GM23248 (cell line): Measurements from ENCODE around the gene NOSIP. TPM values are rescaled to one million over a fixed set of nuclear protein-coding genes. Genes with fewer than 3 reads are reported as not detected.
"Not testable (repeated sequence)": the region's sequence is repeated elsewhere in the genome, so short reads cannot be mapped to it uniquely, and the experiment has no call there.

Experiments used
- DNase-seq: peaks from one replicate; pipeline ENCODE4 v3.0.0-alpha.2; 2015
- H2AFZ ChIP-seq: fragments of 200-600 bp; sonication (generic); 2 replicates; pipeline ENCODE4 v1.6.1; 2016; ENCODE audit warnings: antibody characterized with exemption
- H3F3A ChIP-seq: fragments of 200-600 bp; sonication (generic); 2 replicates; pipeline ENCODE4 v1.6.1; 2016; ENCODE audit warnings: mild to moderate bottlenecking, antibody characterized with exemption, mixed run types; ENCODE audit not compliant: insufficient read depth
- H3K27ac ChIP-seq: fragments of 200-600 bp; sonication (generic); 2 replicates; pipeline ENCODE4 v1.5.1; 2016; ENCODE audit warnings: mild to moderate bottlenecking
- H3K27me3 ChIP-seq: fragments of 200-600 bp; sonication (generic); replicated peaks from 2 replicates; pipeline ENCODE4 v1.6.1; 2016; ENCODE audit warnings: mild to moderate bottlenecking; ENCODE audit not compliant: insufficient read depth
- H3K36me3 ChIP-seq: fragments of 200-600 bp; sonication (generic); 2 replicates; pipeline ENCODE4 v1.6.1; 2016; ENCODE audit warnings: low read depth, mild to moderate bottlenecking
- H3K4me1 ChIP-seq: fragments of 200-600 bp; sonication (generic); 2 replicates; pipeline ENCODE4 v1.6.1; 2016; ENCODE audit warnings: mild to moderate bottlenecking; ENCODE audit not compliant: insufficient read depth
- H3K4me2 ChIP-seq: fragments of 200-600 bp; sonication (generic); one replicate; pipeline ENCODE4 v1.6.1; 2016; ENCODE audit warnings: mild to moderate bottlenecking; ENCODE audit not compliant: unreplicated experiment
- H3K4me3 ChIP-seq: fragments of 200-600 bp; sonication (generic); 2 replicates; pipeline ENCODE4 v1.5.1; 2016; ENCODE audit warnings: mild to moderate bottlenecking
- H3K79me2 ChIP-seq: fragments of 200-600 bp; sonication (generic); 2 replicates; pipeline ENCODE4 v1.6.1; 2016; ENCODE audit warnings: mild to moderate bottlenecking; ENCODE audit not compliant: insufficient read depth
- H3K9ac ChIP-seq: fragments of 200-600 bp; sonication (generic); 2 replicates; pipeline ENCODE4 v1.6.1; 2016; ENCODE audit warnings: mild to moderate bottlenecking
- H3K9me2 ChIP-seq: fragments of 200-600 bp; sonication (generic); 2 replicates; pipeline ENCODE4 v1.6.1; 2016; ENCODE audit warnings: mixed run types, mild to moderate bottlenecking, moderate library complexity; ENCODE audit not compliant: insufficient read depth
- H3K9me3 ChIP-seq: fragments of 200-600 bp; sonication (generic); one replicate; pipeline ENCODE4 v1.6.1; 2017; ENCODE audit warnings: low read depth
- H4K20me1 ChIP-seq: fragments of 200-600 bp; sonication (generic); 2 replicates; pipeline ENCODE4 v1.6.0; 2016; ENCODE audit not compliant: insufficient read depth
- EZH2 ChIP-seq: fragments of 200-600 bp; sonication (generic); IDR thresholded peaks from 2 replicates; pipeline ENCODE4 v1.6.1; 2018; ENCODE audit warnings: antibody characterized with exemption, mild to moderate bottlenecking; ENCODE audit not compliant: insufficient read depth, poor library complexity, severe bottlenecking
- EZH2phosphoT487 ChIP-seq: fragments of 200-600 bp; sonication (generic); IDR thresholded peaks from 2 replicates; pipeline ENCODE4 v1.6.1; 2018; ENCODE audit warnings: antibody characterized with exemption, moderate library complexity, mild to moderate bottlenecking, low read depth; ENCODE audit not compliant: insufficient read depth
- WGBS, 2 experiments: methylation state at CpG; one replicate each; pipeline ENCODE4 v1.1.6; 2015 to 2017; ENCODE audit warnings: low lambda C conversion rate in 2 of 2, low coverage in 1 of 2; ENCODE audit errors: missing lambda C conversion rate in 2 of 2; 5-methylcytosine and 5-hydroxymethylcytosine counted together
- in situ Hi-C: fragments of 300-500 bp; cut with MboI; formaldehyde crosslinking; loops from 2 replicates; pipeline ENCODE4 v1.15.0; 2020
- polyA plus RNA-seq: library from polyadenylated mRNA; unstranded; fragments of >200 nt; fragmentation: Nextera tagmentation; extraction: Ambion mirVana; gene quantifications from 2 replicates; pipeline ENCODE4 v1.2.1, GENCODE V29; 2016
- total RNA-seq: library from RNA; depleted of rRNA; stranded (reverse); fragments of >200 nt; shearing (Covaris generic); gene quantifications from 2 replicates; pipeline ENCODE4 v1.2.3, GENCODE V29; 2014; rRNA removed

Gene NOSIP
- 46.0 and 53.2 TPM in 2 replicates for total RNA-seq
- 78.7 and 84.3 TPM in 2 replicates for polyA plus RNA-seq

GRCh38 chr19:49580264-49581006 is at the start of gene NOSIP:
TSS of gene NOSIP (minus strand) at chr19:49580556. CDS start at chr19:49560691, 19,865 bp downstream.
- Histone ChIP-seq H3K4me1 (peaks cover 8% of the 10 kb centered on the region), H3K27me3 (no peaks in the 10 kb centered on the region), H2AFZ (peak within 1 kb of the TSS; percentile 95), H3K9me3 (no peaks in the 10 kb centered on the region), H3K9ac (peak within 1 kb of the TSS; percentile 85), H4K20me1 (no peaks in the 10 kb centered on the region), H3K79me2 (peaks cover 48% of the 10 kb centered on the region), H3F3A (no peaks in the 10 kb centered on the region; the same call in 1 of the 2 replicates), H3K4me2 (peak within 1 kb of the TSS; percentile 92), H3K36me3 (peaks cover 9% of the 10 kb centered on the region; the same call in 1 of the 2 replicates), H3K4me3 (peak within 1 kb of the TSS; percentile 83), H3K27ac (peak within 1 kb of the TSS; percentile 18), H3K9me2 (no peaks in the 10 kb centered on the region)
- 4 to 5% methylated on average over 31 of the region's 31 CpGs for WGBS, 2 experiments
- peak; percentile 98 for DNase-seq
- TF ChIP-seq EZH2 (no peak), EZH2phosphoT487 (no peak)
- in situ Hi-C loops, result no loop called here

GRCh38 chr19:49629659-49630058 is 49.3 kb upstream of the NOSIP start:
- Histone ChIP-seq H3K27me3 (no peaks in the 10 kb centered on the region), H3F3A (peaks cover 39% of the 10 kb centered on the region), H3K9me2 (no peaks in the 10 kb centered on the region), H3K4me1 (peaks cover 9% of the 10 kb centered on the region), H2AFZ (no peak overlapping the region), H3K4me3 (no peak overlapping the region), H3K9ac (no peak overlapping the region), H3K9me3 (no peaks in the 10 kb centered on the region), H3K4me2 (no peak overlapping the region), H3K27ac (no peak overlapping the region), H4K20me1 (no peaks in the 10 kb centered on the region), H3K79me2 (no peaks in the 10 kb centered on the region), H3K36me3 (no peaks in the 10 kb centered on the region; the same call in 1 of the 2 replicates)
- 66 to 73% methylated on average over 9 of the region's 9 CpGs for WGBS, 2 experiments
- no peak for TF ChIP-seq EZH2
- TF ChIP-seq EZH2phosphoT487, result no peak
- no peak for DNase-seq
- in situ Hi-C loops, result no loop called here

DNA sequence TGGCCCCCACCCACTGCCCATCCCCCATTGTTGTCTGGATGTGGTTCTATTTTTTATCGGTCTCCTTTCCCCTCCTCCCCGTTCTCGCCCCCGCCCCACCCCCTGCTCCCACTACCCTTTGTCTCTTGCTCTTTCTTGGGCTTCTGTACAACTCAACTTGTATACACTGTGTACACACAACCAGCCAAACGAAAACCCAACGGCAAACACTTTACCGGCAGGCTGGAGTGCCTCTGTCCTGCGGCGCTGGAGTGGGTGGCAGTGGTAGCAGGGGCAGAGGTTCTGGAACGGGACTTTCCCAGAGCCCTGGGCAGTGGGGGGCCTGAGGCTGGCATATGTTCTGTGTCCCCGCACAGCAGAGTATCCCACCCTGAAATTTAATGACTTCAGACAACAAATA is 45.9 kb upstream of the NOSIP start:
- H3K4me2 ChIP-seq, result no peak overlapping the region
- no peak for DNase-seq
- H3K27me3 ChIP-seq, result no peaks in the 10 kb centered on the region
- 0 out of 2 replicates have a peak, but pooled peaks cover 4% of the 10 kb centered on the region for H3K79me2 ChIP-seq
- in situ Hi-C loops, result no loop called here
- no peak overlapping the region for H3K27ac ChIP-seq
- no peak overlapping the region for H3K4me3 ChIP-seq
- TF ChIP-seq EZH2phosphoT487 (no peak), EZH2 (no peak)
- H3K9me2 ChIP-seq, result no peaks in the 10 kb centered on the region
- H4K20me1 ChIP-seq, result no peaks in the 10 kb centered on the region
- H3K9me3 ChIP-seq, result no peaks in the 10 kb centered on the region
- H3F3A ChIP-seq, result peaks cover 21% of the 10 kb centered on the region
- H3K9ac ChIP-seq, result no peak overlapping the region
- no peak overlapping the region for H2AFZ ChIP-seq
- peaks cover 9% of the 10 kb centered on the region for H3K4me1 ChIP-seq
- H3K36me3 ChIP-seq, result no peaks in the 10 kb centered on the region; the same call in 1 of the 2 replicates
- 84 to 86% methylated on average over 7 to 11 of the region's 11 CpGs for WGBS, 2 experiments

DNA sequence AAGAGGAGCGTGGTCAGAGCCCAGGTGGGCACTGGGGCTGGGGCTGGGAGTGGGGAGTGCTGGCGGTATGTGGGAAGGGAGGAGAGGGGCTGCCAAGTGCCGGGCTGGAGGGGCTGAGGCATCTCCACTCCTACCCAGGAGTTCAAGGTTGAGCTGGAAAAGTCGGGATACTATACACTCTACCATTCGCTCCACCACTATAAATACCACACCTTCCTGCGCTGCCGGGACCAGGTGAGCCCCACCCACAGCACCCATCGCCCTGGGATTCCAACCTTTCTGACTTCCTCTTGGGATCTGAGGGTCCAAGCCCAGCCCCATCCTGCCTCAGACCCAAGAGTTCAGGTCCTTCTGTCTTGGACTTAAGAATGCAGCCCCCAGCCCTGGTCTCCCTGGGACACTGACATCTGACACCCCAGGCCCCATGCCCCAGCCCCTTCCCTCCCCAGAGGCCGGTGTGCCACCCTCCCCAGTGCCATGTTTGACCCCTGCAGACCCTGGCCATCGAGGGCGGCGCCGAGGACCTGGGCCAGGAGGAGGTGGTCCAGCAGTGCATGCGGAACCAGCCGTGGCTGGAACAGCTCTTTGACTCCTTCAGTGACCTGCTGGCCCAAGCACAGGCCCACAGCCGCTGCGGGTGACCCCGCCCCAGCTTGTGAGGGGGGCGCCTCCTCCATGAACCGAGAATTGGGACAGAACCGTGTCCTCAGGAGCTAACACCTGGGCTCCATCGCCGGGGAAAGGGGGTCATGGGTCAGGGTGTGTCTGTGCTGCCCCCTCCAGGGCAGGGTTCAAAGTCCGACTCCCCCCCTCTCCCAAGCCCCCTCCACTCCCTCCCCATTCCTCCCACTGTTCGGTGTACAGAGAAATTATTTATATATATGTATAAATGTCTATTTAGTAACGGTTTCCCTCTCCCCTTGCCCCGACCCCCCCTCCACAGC is 44.9 kb upstream of the NOSIP start:
- peaks cover under 1% of the 10 kb centered on the region; the same call in 1 of the 2 replicates for H3K4me1 ChIP-seq
- peaks cover 13% of the 10 kb centered on the region for H3F3A ChIP-seq
- 0 out of 2 replicates have a peak, but pooled peaks cover 6% of the 10 kb centered on the region for H3K79me2 ChIP-seq
- no peak overlapping the region for H2AFZ ChIP-seq
- H4K20me1 ChIP-seq, result no peaks in the 10 kb centered on the region
- H3K9me2 ChIP-seq, result no peaks in the 10 kb centered on the region
- no peak overlapping the region for H3K4me2 ChIP-seq
- H3K9me3 ChIP-seq, result no peaks in the 10 kb centered on the region
- no peaks in the 10 kb centered on the region for H3K27me3 ChIP-seq
- H3K27ac ChIP-seq, result no peak overlapping the region
- 86 to 87% methylated on average over 17 to 27 of the region's 27 CpGs for WGBS, 2 experiments
- TF ChIP-seq EZH2phosphoT487 (no peak), EZH2 (no peak)
- DNase-seq, result no peak
- H3K36me3 ChIP-seq, result peaks cover 2% of the 10 kb centered on the region; the same call in 1 of the 2 replicates
- no peak overlapping the region for H3K9ac ChIP-seq
- H3K4me3 ChIP-seq, result no peak overlapping the region
- in situ Hi-C loops, result no loop called here

DNA sequence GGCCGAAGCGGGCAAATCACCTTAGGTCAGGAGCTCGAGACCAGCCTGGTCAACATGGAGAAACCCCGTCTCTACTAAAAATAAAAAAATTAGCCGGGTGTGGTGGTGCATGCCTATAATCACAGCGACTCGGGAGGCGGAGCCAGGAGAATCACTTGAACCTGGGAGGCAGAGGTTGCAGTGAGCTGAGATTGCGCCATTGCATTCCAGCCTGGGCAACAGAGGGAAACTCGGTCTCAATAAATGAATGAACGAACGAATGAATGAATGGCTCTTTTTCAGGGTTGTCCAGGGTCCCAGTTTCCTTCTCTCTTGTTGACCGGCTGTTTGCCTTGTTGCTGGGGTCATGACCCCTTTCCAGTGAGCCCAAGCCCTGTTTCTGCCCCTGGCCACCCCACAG is 37.5 kb upstream of the NOSIP start:
- Histone ChIP-seq H3K36me3 (peaks cover 13% of the 10 kb centered on the region), H3F3A (peaks cover 15% of the 10 kb centered on the region), H3K79me2 (peaks cover 48% of the 10 kb centered on the region), H3K4me1 (peaks cover 19% of the 10 kb centered on the region)
- H3K27me3 ChIP-seq, H3K4me2 ChIP-seq, H3K27ac ChIP-seq, H3K9me3 ChIP-seq, H3K9ac ChIP-seq, H4K20me1 ChIP-seq, in situ Hi-C loops, DNase-seq, H3K4me3 ChIP-seq, H3K9me2 ChIP-seq, H2AFZ ChIP-seq: not testable (repeated sequence)
- WGBS, 2 experiments, result 87 to 90% methylated on average over 13 of the region's 13 CpGs
